CD4-positive, alpha-beta T cell (primary cell): ENCODE data around the gene NCKAP5. TPM values are rescaled to one million over a fixed set of nuclear protein-coding genes. Genes with fewer than 3 reads are reported as not detected.

Experiments used
- ATAC-seq: fragments of 200-7000 bp; cut with Tn5 transposase; one replicate; pipeline ENCODE4 v1.10.0; 2022; ENCODE audit warnings: mild to moderate bottlenecking; ENCODE audit not compliant: poor library complexity
- CTCF ChIA-PET: fragments of 350-600 bp; sonication (Branson Sonifier 250); formaldehyde crosslinking; loops from one replicate; lab custom pipeline; 2021; ENCODE audit warnings: antibody characterized with exemption, inconsistent platforms; lab: Charles Lee
- POLR2A ChIA-PET: fragments of 350-600 bp; sonication (Branson Sonifier 250); formaldehyde crosslinking; loops from one replicate; lab custom pipeline; 2021; ENCODE audit warnings: antibody characterized with exemption, inconsistent platforms; lab: Charles Lee
- DNase-seq, 14 experiments: peaks; one replicate each; pipeline ENCODE4 v3.0.0-alpha.2; 2013 to 2020; ENCODE audit warnings: mixed read lengths in 2 of 14
- H3K27ac ChIP-seq, 2 donors: one replicate each; pipeline versions ENCODE4 v1.5.1 to v1.7.0; 2013; ENCODE audit warnings: low read length in 2 of 2, low read depth in 1 of 2, mild to moderate bottlenecking in 1 of 2
- H3K27me3 ChIP-seq, 2 experiments: 1 replicate in 1 of 2; 2 replicates in 1 of 2; pipeline versions ENCODE4 v1.6.1 to v1.7.0; 2013; ENCODE audit warnings: low read length in 2 of 2, control low read depth in 1 of 2, mild to moderate bottlenecking in 1 of 2, moderate library complexity in 1 of 2; ENCODE audit not compliant: insufficient read depth in 2 of 2, control insufficient read depth in 1 of 2
- H3K36me3 ChIP-seq: one replicate; pipeline ENCODE4 v1.6.1; 2013; ENCODE audit warnings: low read length, control low read depth; ENCODE audit not compliant: insufficient read depth
- H3K4me1 ChIP-seq: one replicate; pipeline ENCODE4 v1.6.1; 2013; ENCODE audit warnings: low read length, control low read depth; ENCODE audit not compliant: insufficient read depth
- H3K4me3 ChIP-seq: one replicate; pipeline ENCODE4 v1.5.1; 2013; ENCODE audit warnings: mild to moderate bottlenecking, low read length, moderate library complexity
- H3K9me3 ChIP-seq, 2 experiments: 1 replicate in 1 of 2; 2 replicates in 1 of 2; pipeline versions ENCODE4 v1.6.1 to v1.7.0; 2013; ENCODE audit warnings: low read length in 2 of 2, mild to moderate bottlenecking in 2 of 2, control low read depth in 1 of 2, moderate library complexity in 1 of 2; ENCODE audit not compliant: control insufficient read depth in 1 of 2, insufficient read depth in 1 of 2
- H3K27ac Mint-ChIP-seq: one replicate; pipeline ENCODE4 v1.8.0; 2020; ENCODE audit warnings: mixed read lengths
- H3K27me3 Mint-ChIP-seq: one replicate; pipeline ENCODE4 v1.8.0; 2021; ENCODE audit warnings: mixed read lengths
- H3K36me3 Mint-ChIP-seq: one replicate; pipeline ENCODE4 v1.8.0; 2021; ENCODE audit warnings: low read depth, mixed read lengths
- H3K4me1 Mint-ChIP-seq: one replicate; pipeline ENCODE4 v1.8.0; 2021; ENCODE audit warnings: low read depth, mixed read lengths
- H3K4me3 Mint-ChIP-seq: one replicate; pipeline ENCODE4 v1.8.0; 2020; ENCODE audit warnings: mild to moderate bottlenecking, mixed read lengths
- H3K9me3 Mint-ChIP-seq: one replicate; pipeline ENCODE4 v1.8.0; 2020; ENCODE audit warnings: mixed read lengths
- CTCF ChIP-seq: fragments of 200-600 bp; IDR thresholded peaks from one replicate; pipeline ENCODE4 v1.8.0; 2022; ENCODE audit warnings: antibody characterized with exemption, mild to moderate bottlenecking
- intact Hi-C, 2 experiments: fragments of 100-400 bp; cut with DNase I in 1 of 2; cut with micrococcal nuclease in 1 of 2; formaldehyde crosslinking; loops; one replicate each; pipeline versions ENCODE4 v1.15.1 to v1.9.0; 2023 to 2025; cut with DNase I, micrococcal nuclease
- total RNA-seq, 174 experiments: library from RNA in 2 of 174; stranded (reverse) in 2 of 174; gene quantifications; one replicate each; pipeline ENCODE4 v1.2.3 and lab custom pipeline; 2021 to 2026

NCKAP5 gene
- total RNA-seq, 2 experiments from 2014 or later = not detected

GRCh38 chr2:133363884-133364283, 204.4 kb downstream of the NCKAP5 start:
- no peaks in the 10 kb centered on the region for H3K36me3 ChIP-seq
- Mint-ChIP-seq H3K4me1 (no peaks in the 10 kb centered on the region), H3K4me3 (no peak overlapping the region), H3K36me3 (no peaks in the 10 kb centered on the region), H3K27ac (no peak overlapping the region), H3K9me3 (peaks cover 2% of the 10 kb centered on the region), H3K27me3 (no peaks in the 10 kb centered on the region)
- no peak overlapping the region for H3K27ac ChIP-seq
- no peak overlapping the region for H3K4me3 ChIP-seq
- no peaks in the 10 kb centered on the region for H3K4me1 ChIP-seq
- POLR2A ChIA-PET = no interaction called here
- DNase-seq (no peak), ATAC-seq (no peak)
- no peak for TF ChIP-seq CTCF
- CTCF ChIA-PET = no interaction called here
- no peaks in the 10 kb centered on the region for H3K27me3 ChIP-seq
- intact Hi-C loops = no loop called here
- H3K9me3 ChIP-seq = peaks cover 0 to 8% of the 10 kb centered on the region in 2 experiments

GRCh38 chr2:133362061-133362476, 206.2 kb downstream of the NCKAP5 start:
- no peaks in the 10 kb centered on the region for H3K36me3 Mint-ChIP-seq

GRCh38 chr2:133360882-133361281, 207.4 kb downstream of the NCKAP5 start:
- Mint-ChIP-seq H3K4me1 (no peaks in the 10 kb centered on the region), H3K27me3 (peaks cover 4% of the 10 kb centered on the region), H3K4me3 (no peak overlapping the region), H3K36me3 (no peaks in the 10 kb centered on the region), H3K27ac (no peak overlapping the region), H3K9me3 (peaks cover 2% of the 10 kb centered on the region)
- DNase-seq = no peak
- TF ChIP-seq CTCF = no peak
- intact Hi-C loops = no loop called here
- Histone ChIP-seq H3K9me3 (peaks cover 0 to 3% of the 10 kb centered on the region in 2 experiments), H3K36me3 (no peaks in the 10 kb centered on the region), H3K4me1 (no peaks in the 10 kb centered on the region), H3K27me3 (no peaks in the 10 kb centered on the region), H3K4me3 (no peak overlapping the region), H3K27ac (no peak overlapping the region)
- ATAC-seq = no peak
- POLR2A ChIA-PET = no interaction called here
- CTCF ChIA-PET = no interaction called here

More at GRCh38 chr2:133362061-133362476, 206.2 kb downstream of the NCKAP5 start:
- no peak for ATAC-seq
- Mint-ChIP-seq H3K9me3 (peaks cover 2% of the 10 kb centered on the region), H3K4me3 (no peak overlapping the region), H3K27me3 (peaks cover 4% of the 10 kb centered on the region), H3K4me1 (no peaks in the 10 kb centered on the region), H3K27ac (no peak overlapping the region)
- intact Hi-C loops = no loop called here
- H3K36me3 ChIP-seq = no peaks in the 10 kb centered on the region
- H3K4me3 ChIP-seq = no peak overlapping the region
- H3K27ac ChIP-seq = no peak overlapping the region
- POLR2A ChIA-PET = no interaction called here
- H3K4me1 ChIP-seq = no peaks in the 10 kb centered on the region
- peaks cover 0 to 5% of the 10 kb centered on the region in 2 experiments for H3K9me3 ChIP-seq
- CTCF ChIA-PET = no interaction called here
- no peak for DNase-seq
- no peaks in the 10 kb centered on the region for H3K27me3 ChIP-seq
- no peak for TF ChIP-seq CTCF
